Adrenal gland (tissue), 5 donors: ENCODE measurements around the gene BICD1.

ENCODE experiments used
- CTCF ChIP-seq, 6 experiments: fragments of 450-650 bp in 4 of 6; fragments of 200-600 bp in 2 of 6; sonication (generic) in 1 of 6; IDR thresholded peaks; 1 replicate in 5 of 6; 2 replicates in 1 of 6; pipeline versions ENCODE4 v1.5.1 to v1.8.0; 2016 to 2021; ENCODE audit warnings: antibody characterized with exemption in 6 of 6, mild to moderate bottlenecking in 2 of 6, moderate library complexity in 1 of 6
- POLR2A ChIP-seq, 2 donors: fragments of 450-650 bp; IDR thresholded peaks; one replicate each; pipeline ENCODE4 v1.6.1; 2017; ENCODE audit warnings: antibody characterized with exemption in 2 of 2, mild to moderate bottlenecking in 2 of 2, moderate library complexity in 1 of 2
- donor health status: DM: no; HTN: no; CAD: no.

- TF ChIP-seq CTCF (IDR thresholded peaks at IDR 0.05): no peak
- TF ChIP-seq POLR2A (IDR thresholded peaks at IDR 0.05): no peak
These were observed 275.6 kb downstream of the BICD1 start for GRCh38 chr12:32382226-32382625.
